ENCODE measurements around the gene NT5C2.

DNA sequence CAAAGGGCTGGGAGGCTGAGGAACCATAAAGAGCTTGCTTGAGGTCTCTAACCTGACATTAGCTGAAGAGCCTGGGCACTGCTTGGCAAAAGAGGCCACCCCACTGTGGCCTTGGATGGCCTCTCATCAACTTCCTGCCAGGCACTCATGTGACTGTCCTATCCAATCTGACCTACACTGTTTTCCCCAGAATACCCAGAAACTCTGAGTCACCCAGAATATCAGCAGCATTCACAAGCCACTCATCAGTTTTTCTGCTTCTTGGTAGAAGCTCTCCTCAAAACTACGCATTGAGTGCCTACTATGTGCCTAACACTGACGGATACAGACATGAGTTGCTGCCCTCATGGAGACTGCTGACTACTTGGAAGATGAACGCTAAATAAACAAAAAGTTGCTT is 4.1 kb upstream of the NT5C2 start:
- TF ChIP-seq ZNF565 (CRISPR knock-in tag; conservative IDR thresholded peaks at IDR 0.05; ENCODE audit: low read depth) = no peak
- no peak for TF ChIP-seq ARNTL (CRISPR knock-in tag; IDR thresholded peaks at IDR 0.05; ENCODE audit: borderline replicate concordance, low read depth)
- TF ChIP-seq PPARA (CRISPR knock-in tag; IDR thresholded peaks at IDR 0.05; ENCODE audit: borderline replicate concordance) = no peak
- TF ChIP-seq, protein P1, sequence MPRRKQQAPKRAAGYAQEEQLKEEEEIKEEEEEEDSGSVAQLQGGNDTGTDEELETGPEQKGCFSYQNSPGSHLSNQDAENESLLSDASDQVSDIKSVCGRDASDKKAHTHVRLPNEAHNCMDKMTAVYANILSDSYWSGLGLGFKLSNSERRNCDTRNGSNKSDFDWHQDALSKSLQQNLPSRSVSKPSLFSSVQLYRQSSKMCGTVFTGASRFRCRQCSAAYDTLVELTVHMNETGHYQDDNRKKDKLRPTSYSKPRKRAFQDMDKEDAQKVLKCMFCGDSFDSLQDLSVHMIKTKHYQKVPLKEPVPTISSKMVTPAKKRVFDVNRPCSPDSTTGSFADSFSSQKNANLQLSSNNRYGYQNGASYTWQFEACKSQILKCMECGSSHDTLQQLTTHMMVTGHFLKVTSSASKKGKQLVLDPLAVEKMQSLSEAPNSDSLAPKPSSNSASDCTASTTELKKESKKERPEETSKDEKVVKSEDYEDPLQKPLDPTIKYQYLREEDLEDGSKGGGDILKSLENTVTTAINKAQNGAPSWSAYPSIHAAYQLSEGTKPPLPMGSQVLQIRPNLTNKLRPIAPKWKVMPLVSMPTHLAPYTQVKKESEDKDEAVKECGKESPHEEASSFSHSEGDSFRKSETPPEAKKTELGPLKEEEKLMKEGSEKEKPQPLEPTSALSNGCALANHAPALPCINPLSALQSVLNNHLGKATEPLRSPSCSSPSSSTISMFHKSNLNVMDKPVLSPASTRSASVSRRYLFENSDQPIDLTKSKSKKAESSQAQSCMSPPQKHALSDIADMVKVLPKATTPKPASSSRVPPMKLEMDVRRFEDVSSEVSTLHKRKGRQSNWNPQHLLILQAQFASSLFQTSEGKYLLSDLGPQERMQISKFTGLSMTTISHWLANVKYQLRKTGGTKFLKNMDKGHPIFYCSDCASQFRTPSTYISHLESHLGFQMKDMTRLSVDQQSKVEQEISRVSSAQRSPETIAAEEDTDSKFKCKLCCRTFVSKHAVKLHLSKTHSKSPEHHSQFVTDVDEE (CRISPR knock-in tag; IDR thresholded peaks at IDR 0.05) = no peak
- TF ChIP-seq ZFP3 (CRISPR knock-in tag; IDR thresholded peaks at IDR 0.05) = 0 out of 2 replicates have a peak, but pooled peaks have one; percentile 19
- TF ChIP-seq RARB (CRISPR knock-in tag; IDR thresholded peaks at IDR 0.05) = no peak
- no peak for TF ChIP-seq ZNF70 (CRISPR knock-in tag; IDR thresholded peaks at IDR 0.05)
- TF ChIP-seq ZFP30 (CRISPR knock-in tag; IDR thresholded peaks at IDR 0.05) = no peak
- TF ChIP-seq, protein P2, sequence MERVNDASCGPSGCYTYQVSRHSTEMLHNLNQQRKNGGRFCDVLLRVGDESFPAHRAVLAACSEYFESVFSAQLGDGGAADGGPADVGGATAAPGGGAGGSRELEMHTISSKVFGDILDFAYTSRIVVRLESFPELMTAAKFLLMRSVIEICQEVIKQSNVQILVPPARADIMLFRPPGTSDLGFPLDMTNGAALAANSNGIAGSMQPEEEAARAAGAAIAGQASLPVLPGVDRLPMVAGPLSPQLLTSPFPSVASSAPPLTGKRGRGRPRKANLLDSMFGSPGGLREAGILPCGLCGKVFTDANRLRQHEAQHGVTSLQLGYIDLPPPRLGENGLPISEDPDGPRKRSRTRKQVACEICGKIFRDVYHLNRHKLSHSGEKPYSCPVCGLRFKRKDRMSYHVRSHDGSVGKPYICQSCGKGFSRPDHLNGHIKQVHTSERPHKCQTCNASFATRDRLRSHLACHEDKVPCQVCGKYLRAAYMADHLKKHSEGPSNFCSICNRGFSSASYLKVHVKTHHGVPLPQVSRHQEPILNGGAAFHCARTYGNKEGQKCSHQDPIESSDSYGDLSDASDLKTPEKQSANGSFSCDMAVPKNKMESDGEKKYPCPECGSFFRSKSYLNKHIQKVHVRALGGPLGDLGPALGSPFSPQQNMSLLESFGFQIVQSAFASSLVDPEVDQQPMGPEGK (CRISPR knock-in tag; IDR thresholded peaks at IDR 0.05; ENCODE audit: borderline replicate concordance) = no peak
- no peak for TF ChIP-seq ESRRG (CRISPR knock-in tag; IDR thresholded peaks at IDR 0.05)
- TF ChIP-seq SNAI2 (CRISPR knock-in tag; IDR thresholded peaks at IDR 0.05) = no peak
